ENCODE data around the gene LRP1B.

The LRP1B gene

GRCh38 chr2:141647353-141647752 is 483.5 kb downstream of the LRP1B start:
- no peak for DNase-seq

GRCh38 chr2:141641462-141641861 is 489.4 kb downstream of the LRP1B start:
- no peak for DNase-seq

GRCh38 chr2:141639809-141640208 is 491.0 kb downstream of the LRP1B start:
- no peak for DNase-seq

- no peak for DNase-seq
Observed at GRCh38 chr2:141633132-141633531, 497.7 kb downstream of the LRP1B start.

- DNase-seq, result no peak
Observed at GRCh38 chr2:141630407-141630930, 500.3 kb downstream of the LRP1B start.

- DNase-seq, result no peak
Observed at GRCh38 chr2:141620372-141620771, 510.4 kb downstream of the LRP1B start.

GRCh38 chr2:141618457-141618856 is 512.4 kb downstream of the LRP1B start:
- no peak for DNase-seq

GRCh38 chr2:141611981-141612380 is 518.8 kb downstream of the LRP1B start:
- no peak for DNase-seq

- no peak for DNase-seq
Observed at GRCh38 chr2:141611176-141611571, 519.6 kb downstream of the LRP1B start.

GRCh38 chr2:141610564-141611175 is 520.1 kb downstream of the LRP1B start:
- no peak for DNase-seq

GRCh38 chr2:141605163-141605562 is 525.7 kb downstream of the LRP1B start:
- DNase-seq, result no peak

GRCh38 chr2:141601511-141602152 is 529.2 kb downstream of the LRP1B start:
- no peak for DNase-seq

- DNase-seq, result no peak
Observed at GRCh38 chr2:141599721-141600120, 531.1 kb downstream of the LRP1B start.

- DNase-seq, result no peak
Observed at GRCh38 chr2:141598982-141599381, 531.8 kb downstream of the LRP1B start.

- no peak for DNase-seq
Observed at GRCh38 chr2:141595316-141595920, 535.4 kb downstream of the LRP1B start.

- DNase-seq, result no peak
Observed at GRCh38 chr2:141591787-141592186, 539.0 kb downstream of the LRP1B start.

- DNase-seq, result no peak
Observed at GRCh38 chr2:141590620-141591019, 540.2 kb downstream of the LRP1B start.

- DNase-seq, result no peak
Observed at GRCh38 chr2:141589314-141589713, 541.5 kb downstream of the LRP1B start.

- no peak for DNase-seq
Observed at GRCh38 chr2:141586985-141587384, 543.8 kb downstream of the LRP1B start.

GRCh38 chr2:141582213-141582612 is 548.6 kb downstream of the LRP1B start:
- DNase-seq, result no peak

GRCh38 chr2:141579071-141579470 is 551.7 kb downstream of the LRP1B start:
- DNase-seq, result no peak

- DNase-seq, result no peak
Observed at GRCh38 chr2:141570474-141571131, 560.2 kb downstream of the LRP1B start.

GRCh38 chr2:141569941-141570340 is 560.9 kb downstream of the LRP1B start:
- DNase-seq, result no peak

- DNase-seq, result no peak
Observed at GRCh38 chr2:141565597-141565996, 565.2 kb downstream of the LRP1B start.
